ENCODE measurements around the gene TRIP11. TPM values are rescaled to one million over a fixed set of nuclear protein-coding genes. Genes with fewer than 3 reads are reported as not detected.
"Not testable (repeated sequence)": the region's sequence is repeated elsewhere in the genome, so short reads cannot be mapped to it uniquely, and the experiment has no call there.

TRIP11 gene
- total RNA-seq = 10 to 100 TPM; 56.3 to 69.5 TPM
- long read RNA-seq, partial matches to known transcripts = 33 of 42 reads
- long read RNA-seq, other reads (novel, unspliced or antisense) = 7 of 42 reads

GRCh38 chr14:92039719-92040430, at the start of gene TRIP11:
TSS of gene TRIP11 (minus strand) at chr14:92040059. CDS start at chr14:92039685, 374 bp downstream.
- ATAC-seq (peak; percentile 95), DNase-seq (peak; percentile 93 to 96)
- intact Hi-C loops (cut with DNase I, micrococcal nuclease) = no loop called here

- ATAC-seq (no peak), DNase-seq (no peak)
- intact Hi-C loops (cut with DNase I, micrococcal nuclease) = no loop called here
These were observed 48.6 kb upstream of the TRIP11 start for GRCh38 chr14:92088494-92088893.

- no peak for ATAC-seq
- DNase-seq = no peak
- intact Hi-C loops (cut with DNase I, micrococcal nuclease) = no loop called here
These were observed 34.7 kb upstream of the TRIP11 start for GRCh38 chr14:92074555-92074954.

- intact Hi-C loops (cut with DNase I, micrococcal nuclease) = no loop called here
- ATAC-seq (no peak), DNase-seq (no peak)
These were observed 18.4 kb upstream of the TRIP11 start for GRCh38 chr14:92058006-92058917.

GRCh38 chr14:92049781-92050180, 9.9 kb upstream of the TRIP11 start:
- no peak for DNase-seq
- intact Hi-C loops (cut with DNase I, micrococcal nuclease) = no loop called here
- no peak for ATAC-seq

- DNase-seq; intact Hi-C loops (cut with DNase I, micrococcal nuclease); ATAC-seq: not testable (repeated sequence)
These were observed 9.4 kb upstream of the TRIP11 start for GRCh38 chr14:92049221-92049620.

- DNase-seq; intact Hi-C loops (cut with DNase I, micrococcal nuclease); ATAC-seq: not testable (repeated sequence)
These were observed 6.0 kb upstream of the TRIP11 start for GRCh38 chr14:92045904-92046303.

GRCh38 chr14:92041766-92042165, 1.9 kb upstream of the TRIP11 start:
- intact Hi-C loops (cut with DNase I, micrococcal nuclease); DNase-seq; ATAC-seq: not testable (repeated sequence)

GRCh38 chr14:92041203-92041602, 1.3 kb upstream of the TRIP11 start:
- no peak for DNase-seq
- no peak for ATAC-seq
- intact Hi-C loops (cut with DNase I, micrococcal nuclease) = no loop called here

- ATAC-seq = peak; percentile 66
- DNase-seq = peak; percentile 29 to 31
- intact Hi-C loops (cut with DNase I, micrococcal nuclease) = no loop called here
These were observed 682 bp upstream of the TRIP11 start for GRCh38 chr14:92040431-92041051.

- DNase-seq = peak in 1 of 2 donors; percentile 46
- ATAC-seq = peak; percentile 38
- intact Hi-C loops (cut with DNase I, micrococcal nuclease) = no loop called here
These were observed 668 bp downstream of the TRIP11 start for GRCh38 chr14:92039063-92039718.

GRCh38 chr14:92037989-92038388, 1.9 kb downstream of the TRIP11 start:
- DNase-seq = no peak
- ATAC-seq = no peak
- intact Hi-C loops (cut with DNase I, micrococcal nuclease) = no loop called here

GRCh38 chr14:92035890-92036289, 4.0 kb downstream of the TRIP11 start:
- DNase-seq (no peak), ATAC-seq (no peak)
- intact Hi-C loops (cut with DNase I, micrococcal nuclease) = no loop called here

- ATAC-seq (peak; percentile 67), DNase-seq (no peak)
- intact Hi-C loops (cut with DNase I, micrococcal nuclease) = no loop called here
These were observed 5.8 kb downstream of the TRIP11 start for GRCh38 chr14:92033906-92034687.

GRCh38 chr14:92033433-92033832, 6.4 kb downstream of the TRIP11 start:
- no peak for DNase-seq
- ATAC-seq = no peak
- intact Hi-C loops (cut with DNase I, micrococcal nuclease) = no loop called here

- ATAC-seq = no peak
- DNase-seq = no peak
- intact Hi-C loops (cut with DNase I, micrococcal nuclease) = no loop called here
These were observed 13.2 kb downstream of the TRIP11 start for GRCh38 chr14:92026548-92027190.

- ATAC-seq (no peak), DNase-seq (no peak)
- intact Hi-C loops (cut with DNase I, micrococcal nuclease) = no loop called here
These were observed 17.8 kb downstream of the TRIP11 start for GRCh38 chr14:92022036-92022435.

- DNase-seq (no peak), ATAC-seq (no peak)
- intact Hi-C loops (cut with DNase I, micrococcal nuclease) = no loop called here
These were observed 18.3 kb downstream of the TRIP11 start for GRCh38 chr14:92021523-92021922.

Measured in left colon (tissue), 2 donors.